K562 (cell line): ENCODE data around the gene TAAR8. TPM values are rescaled to one million over a fixed set of nuclear protein-coding genes. Genes with fewer than 3 reads are reported as not detected.

ENCODE experiments used
- ATAC-seq: fragments of 200-7000 bp; cut with Tn5 transposase; 3 replicates; pipeline ENCODE4 v1.9.1; 2020; ENCODE audit warnings: moderate library complexity
- BruUV-seq: library from RNA; stranded (reverse); fragments of 400-500 nt; replicated peaks from 2 replicates; lab custom pipeline; 2021; lab: Mats Ljungman, UMichigan
- CTCF ChIA-PET: fragments of 300-600 bp; formaldehyde crosslinking; extraction: SDS; loops from one replicate; lab custom pipeline; 2021; ENCODE audit warnings: low intra/inter-chr PET ratio; lab: Yijun Ruan, JAX
- POLR2A ChIA-PET: fragments of 300-600, 350-650 bp; sonication (Branson Sonifier 250); formaldehyde crosslinking; extraction: SDS; loops from one replicate; lab custom pipeline; 2021; ENCODE audit warnings: antibody characterized with exemption, inconsistent platforms; lab: Yijun Ruan, JAX
- DNase-seq, 4 experiments: peaks; one replicate each; pipeline versions ENCODE4 v3.0.0 to v3.0.0-alpha.2; 2011 to 2018; ENCODE audit warnings: low spot score in 3 of 4, mixed read lengths in 3 of 4; ENCODE audit errors: extremely low read depth in 1 of 4
- FAIRE-seq: peaks from 2 replicates; lab custom pipeline; 2011; peaks lifted over from hg19 to GRCh38; lab: Jason Lieb, UNC
- H2AFZ ChIP-seq: 2 replicates; pipeline ENCODE4 v1.6.0; 2011; ENCODE audit warnings: low read depth, low read length, control low read depth, inconsistent platforms
- H3K27ac ChIP-seq: fragments of 200-600 bp; 3 replicates; pipeline ENCODE4 v1.8.0; 2011; ENCODE audit warnings: low read depth, mild to moderate bottlenecking, control low read depth, inconsistent platforms, low read length, moderate library complexity, mixed read lengths; ENCODE audit errors: extremely low read depth
- H3K27me3 ChIP-seq, 2 experiments: fragments of 300-600 bp in 1 of 2; 2 replicates in 1 of 2; 3 replicates in 1 of 2; pipeline versions ENCODE4 v1.6.0 to v1.8.0; 2011; ENCODE audit warnings: inconsistent platforms in 2 of 2, low read length in 2 of 2, mild to moderate bottlenecking in 1 of 2, mixed read lengths in 1 of 2, moderate library complexity in 1 of 2; ENCODE audit not compliant: control insufficient read depth in 2 of 2, insufficient read depth in 2 of 2
- H3K36me3 ChIP-seq: fragments of 300-600 bp; 3 replicates; pipeline ENCODE4 v1.8.0; 2011; ENCODE audit warnings: mild to moderate bottlenecking, low read length, inconsistent platforms; ENCODE audit not compliant: control insufficient read depth, insufficient read depth
- H3K4me1 ChIP-seq, 2 experiments: fragments of 200-600 bp in 1 of 2; replicated peaks in 1 of 2; 2 replicates in 1 of 2; 3 replicates in 1 of 2; pipeline versions ENCODE4 v1.5.1 to v1.8.0; 2011; ENCODE audit warnings: inconsistent platforms in 2 of 2, low read length in 2 of 2, mild to moderate bottlenecking in 1 of 2, mixed read lengths in 1 of 2, moderate library complexity in 1 of 2; ENCODE audit not compliant: control insufficient read depth in 2 of 2, insufficient read depth in 2 of 2
- H3K4me2 ChIP-seq: 2 replicates; pipeline ENCODE4 v1.6.1; 2011; ENCODE audit warnings: low read length, control low read depth, inconsistent platforms, mixed read lengths; ENCODE audit not compliant: insufficient read depth
- H3K4me3 ChIP-seq: fragments of 200-600 bp; sonication (generic), shearing (Covaris generic); 2 replicates; pipeline ENCODE4 v1.5.1; 2016; ENCODE audit warnings: control low read depth, inconsistent platforms
- H3K79me2 ChIP-seq: fragments of 200-600 bp; 3 replicates; pipeline ENCODE4 v1.8.0; 2011; ENCODE audit warnings: low read length, inconsistent platforms; ENCODE audit not compliant: control insufficient read depth, insufficient read depth
- H3K9ac ChIP-seq, 2 experiments: 2 replicates each; pipeline versions ENCODE4 v1.6.0 to v1.6.1; 2011; ENCODE audit warnings: low read depth in 2 of 2, low read length in 2 of 2, control low read depth in 1 of 2, inconsistent platforms in 1 of 2, mild to moderate bottlenecking in 1 of 2, mixed read lengths in 1 of 2; ENCODE audit not compliant: insufficient read depth in 1 of 2
- H3K9me1 ChIP-seq: one replicate; pipeline ENCODE4 v1.6.0; 2011; ENCODE audit warnings: inconsistent platforms, mild to moderate bottlenecking, low read length, moderate library complexity; ENCODE audit not compliant: control insufficient read depth, insufficient read depth
- H3K9me3 ChIP-seq: replicated peaks from 2 replicates; pipeline ENCODE4 v1.5.1; 2011; ENCODE audit warnings: low read depth, low read length, inconsistent platforms; ENCODE audit not compliant: control insufficient read depth, insufficient read depth
- H4K20me1 ChIP-seq: replicated peaks from 2 replicates; pipeline ENCODE4 v1.6.1; 2011; ENCODE audit warnings: low read length, inconsistent platforms, mixed read lengths; ENCODE audit not compliant: control insufficient read depth, insufficient read depth
- BRD9 ChIP-seq: fragments of 450-650 bp; IDR thresholded peaks from 2 replicates; pipeline ENCODE4 v1.6.1; 2018; ENCODE audit warnings: low read depth; ENCODE audit not compliant: partially characterized antibody
- BRF2 ChIP-seq: IDR thresholded peaks from 3 replicates; pipeline ENCODE4 v1.6.1; 2011; ENCODE audit warnings: borderline replicate concordance, mild to moderate bottlenecking; ENCODE audit not compliant: insufficient read length, insufficient read depth
- CCAR2 ChIP-seq: fragments of 200-400 bp; formaldehyde crosslinking; IDR thresholded peaks from 2 replicates; pipeline ENCODE4 v1.6.1; 2017; ENCODE audit warnings: mild to moderate bottlenecking, low read depth, low read length
- GABPA ChIP-seq: fragments of 200-800 bp; sonication (Bioruptor generic); conservative IDR thresholded peaks from 2 replicates; pipeline ENCODE4 v1.6.1; 2016; ENCODE audit warnings: low read depth, missing genetic modification characterization, missing compliant biosample characterization
- IRF1 ChIP-seq: sonication (generic); formaldehyde crosslinking; IDR thresholded peaks from 2 replicates; pipeline ENCODE4 v1.8.0; 2022; ENCODE audit warnings: missing genetic modification reagents, mild to moderate bottlenecking, borderline replicate concordance
- LARP7 ChIP-seq: fragments of 450-650 bp; IDR thresholded peaks from 2 replicates; pipeline ENCODE4 v1.6.1; 2016
- MAFK ChIP-seq: IDR thresholded peaks from 2 replicates; pipeline ENCODE4 v1.6.1; 2011; ENCODE audit warnings: low read length, improper control_type of control experiment
- NCOA6 ChIP-seq: fragments of 450-650 bp; IDR thresholded peaks from 2 replicates; pipeline ENCODE4 v1.6.1; 2017; ENCODE audit warnings: mild to moderate bottlenecking
- PHF21A ChIP-seq: fragments of 450-650 bp; IDR thresholded peaks from 2 replicates; pipeline ENCODE4 v1.6.1; 2017; ENCODE audit warnings: low read depth, borderline replicate concordance
- SIN3B ChIP-seq: fragments of 450-650 bp; IDR thresholded peaks from 2 replicates; pipeline ENCODE4 v1.6.1; 2017; ENCODE audit warnings: low read depth, mild to moderate bottlenecking, moderate library complexity
- ZBED1 ChIP-seq: IDR thresholded peaks from 2 replicates; pipeline ENCODE4 v1.6.1; 2014
- ZBTB1 ChIP-seq: sonication (generic); formaldehyde crosslinking; IDR thresholded peaks from 2 replicates; pipeline ENCODE4 v1.8.1; 2023; ENCODE audit warnings: missing genetic modification reagents, low read depth, mild to moderate bottlenecking, borderline replicate concordance
- ZC3H4 ChIP-seq: sonication (generic); formaldehyde crosslinking; IDR thresholded peaks from 2 replicates; pipeline ENCODE4 v1.9.0; 2021; ENCODE audit warnings: missing genetic modification reagents, borderline replicate concordance
- ZNF12 ChIP-seq: sonication (generic); formaldehyde crosslinking; IDR thresholded peaks from 2 replicates; pipeline ENCODE4 v1.4.0; 2020; ENCODE audit warnings: mild to moderate bottlenecking, missing genetic modification reagents
- ZNF507 ChIP-seq: conservative IDR thresholded peaks from 2 replicates; pipeline ENCODE4 v1.6.1; 2017; ENCODE audit warnings: missing genetic modification characterization, missing compliant biosample characterization
- ZNF512 ChIP-seq: IDR thresholded peaks from 2 replicates; pipeline ENCODE4 v1.6.1; 2016; ENCODE audit warnings: missing genetic modification characterization, missing compliant biosample characterization
- ZNF780A ChIP-seq: fragments of 250-450 bp; sonication (Bioruptor Pico); IDR thresholded peaks from 2 replicates; pipeline ENCODE4 v1.5.0; 2021; ENCODE audit warnings: mild to moderate bottlenecking
- WGBS: fragments of 100-300 bp; shearing (Covaris generic); methylation state at CpG from one replicate; pipeline ENCODE4 v1.1.6; 2016; ENCODE audit warnings: low coverage, mixed read lengths; ENCODE audit not compliant: insufficient coverage; ENCODE audit errors: missing lambda C conversion rate; 5-methylcytosine and 5-hydroxymethylcytosine counted together
- in situ Hi-C: fragments of 300-500 bp; cut with MboI; formaldehyde crosslinking; loops from 4 replicates; pipeline ENCODE4 v1.15.0; 2018; ENCODE audit warnings: inconsistent platforms, mixed read lengths
- intact Hi-C: fragments of 100-400 bp; cut with micrococcal nuclease; formaldehyde crosslinking; loops from 2 replicates; pipeline ENCODE4 v1.14.2; 2022
- polyA plus RNA-seq, 8 experiments: library from polyadenylated mRNA; depleted of rRNA in 4 of 8; stranded (reverse) in 5 of 8; unstranded in 3 of 8; fragments of >200 nt; fragmentation: Nextera tagmentation in 2 of 8; fragmentation: Illumina TruSeq in 1 of 8; extraction: Ambion mirVana in 2 of 8; extraction: Trizol in 1 of 8; gene quantifications; 2 replicates each; pipeline versions ENCODE4 v1.2.1 to v1.2.3, GENCODE V29; 2011 to 2014; ENCODE audit warnings: inconsistent platforms in 1 of 8, missing spikeins in 1 of 8
- total RNA-seq, 7 experiments: library from RNA; depleted of rRNA in 6 of 7; stranded (reverse); fragments of >200 nt in 6 of 7; fragmentation: Illumina TruSeq in 2 of 7; extraction: Trizol in 2 of 7; gene quantifications; 2 replicates each; pipeline versions ENCODE4 v1.2.1 to v1.2.3, GENCODE V29; 2011 to 2021; ENCODE audit warnings: low replicate concordance in 1 of 7

The TAAR8 gene
- total and polyA plus RNA-seq, 9 of the 15 experiments (the other 6 are each of a cell fraction or from before 2014, with no cell fraction given) = not detected

GRCh38 chr6:132513831-132514545, 38.5 kb upstream of the TAAR8 start:
- H3K79me2 ChIP-seq = peaks cover 37% of the 10 kb centered on the region
- no peaks in the 10 kb centered on the region for H3K9me1 ChIP-seq
- peak overlapping the region; percentile 86 for H2AFZ ChIP-seq
- H3K4me3 ChIP-seq = no peak overlapping the region
- ChIA-PET CTCF (no interaction called here), POLR2A (interaction anchor here (1.5 kb wide), 1 partner anchor 301 kb away, joined by 12 read pairs; the partner anchor contains the start of gene RPS12)
- FAIRE-seq = peak; percentile 59
- no peak for ATAC-seq
- in situ Hi-C loops (loop anchor here (25.0 kb wide), 1 partner anchor 1573 kb away; no protein-coding TSS in a partner anchor), intact Hi-C loops (loop anchor here (5.0 kb wide), 1 partner anchor 298 kb away; the partner anchor contains the start of gene RPS12)
- no peaks in the 10 kb centered on the region for H3K27me3 ChIP-seq
- H3K9ac ChIP-seq = peak overlapping the region in 1 of 2 experiments; percentile 35; a peak in 1 of 4 replicates
- 29% methylated on average over 3 of the region's 3 CpGs for WGBS
- no peaks in the 10 kb centered on the region for H4K20me1 ChIP-seq
- TF ChIP-seq ZNF12 (no peak), ZBTB1 (CRISPR knock-in tag) (no peak), PHF21A (no peak), CCAR2 (no peak), ZNF507 (tag) (no peak), MAFK (no peak), LARP7 (no peak), IRF1 (CRISPR knock-in tag) (no peak), ZBED1 (no peak), GABPA (tag) (no peak), BRF2 (no peak), ZC3H4 (CRISPR knock-in tag) (no peak), NCOA6 (no peak), SIN3B (no peak), ZNF512 (tag) (0 out of 2 replicates have a peak, but pooled peaks have one; percentile 32), ZNF780A (CRISPR knock-in tag) (no peak), BRD9 (peak; percentile 1)
- H3K4me1 ChIP-seq = peaks cover 0 to 14% of the 10 kb centered on the region in 2 experiments; a peak in 2 of 5 replicates
- 0 out of 3 replicates have a peak, but pooled peaks cover 3% of the 10 kb centered on the region for H3K36me3 ChIP-seq
- H3K4me2 ChIP-seq = peak overlapping the region; percentile 85
- DNase-seq = peak in 1 of 4 experiments; percentile 6
- no peaks in the 10 kb centered on the region for H3K9me3 ChIP-seq
- no peak overlapping the region for H3K27ac ChIP-seq
- no TSS peak for BruUV-seq
